Measurements from ENCODE around the gene EN2.
A peak's percentile ranks its signal among the peaks of the same experiment; 100 is the strongest.

The EN2 gene

DNA sequence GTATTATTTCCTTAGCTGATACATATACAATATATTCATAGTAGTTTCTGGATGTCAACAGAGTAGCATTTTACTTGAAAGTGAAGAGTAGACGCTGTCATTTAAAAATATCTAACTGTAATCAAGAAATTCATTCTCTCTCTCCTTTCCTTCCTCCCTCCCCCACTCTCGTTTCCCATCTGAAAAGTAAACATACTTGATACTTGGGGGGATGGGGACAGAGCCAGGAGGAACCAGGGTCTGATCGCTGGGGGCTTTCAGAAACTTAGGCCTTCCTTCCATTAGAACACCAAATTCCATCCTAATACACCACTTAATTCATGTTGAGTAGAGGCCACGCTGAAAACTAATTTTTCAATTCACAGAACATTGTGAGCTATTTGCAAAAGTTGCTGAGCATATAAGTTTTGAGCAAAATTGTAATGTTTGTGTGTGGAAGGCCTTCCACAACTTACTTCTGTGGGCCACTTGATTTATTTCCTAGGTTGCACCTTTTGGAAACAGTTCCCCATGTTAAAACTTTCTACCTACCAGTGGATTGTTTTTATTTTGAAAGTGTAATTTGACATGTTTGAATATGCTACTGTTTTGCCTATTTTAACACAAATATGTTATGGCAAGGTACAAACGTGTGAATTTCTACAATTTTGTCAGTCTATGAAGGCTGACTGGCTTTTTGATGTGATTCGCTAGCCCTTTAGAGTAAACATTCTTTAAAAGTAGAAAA lies 53.2 kb downstream of the EN2 start:
- peak; percentile 35 for DNase-seq

DNA sequence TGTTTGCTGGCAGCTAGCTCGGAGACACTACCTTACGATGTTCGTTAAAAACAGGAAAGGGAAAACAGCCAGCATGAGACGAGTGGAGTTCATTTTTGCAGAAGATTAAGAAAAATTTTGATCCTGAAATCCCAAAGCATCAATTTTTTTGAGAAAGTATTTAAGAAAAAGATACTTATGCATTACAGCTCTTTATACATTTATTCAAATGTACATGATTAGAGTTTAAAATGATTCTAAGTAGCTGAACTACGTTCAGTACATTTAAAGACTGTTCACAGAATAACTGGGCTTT lies 53.7 kb downstream of the EN2 start:
- peak; percentile 50 for DNase-seq

DNA sequence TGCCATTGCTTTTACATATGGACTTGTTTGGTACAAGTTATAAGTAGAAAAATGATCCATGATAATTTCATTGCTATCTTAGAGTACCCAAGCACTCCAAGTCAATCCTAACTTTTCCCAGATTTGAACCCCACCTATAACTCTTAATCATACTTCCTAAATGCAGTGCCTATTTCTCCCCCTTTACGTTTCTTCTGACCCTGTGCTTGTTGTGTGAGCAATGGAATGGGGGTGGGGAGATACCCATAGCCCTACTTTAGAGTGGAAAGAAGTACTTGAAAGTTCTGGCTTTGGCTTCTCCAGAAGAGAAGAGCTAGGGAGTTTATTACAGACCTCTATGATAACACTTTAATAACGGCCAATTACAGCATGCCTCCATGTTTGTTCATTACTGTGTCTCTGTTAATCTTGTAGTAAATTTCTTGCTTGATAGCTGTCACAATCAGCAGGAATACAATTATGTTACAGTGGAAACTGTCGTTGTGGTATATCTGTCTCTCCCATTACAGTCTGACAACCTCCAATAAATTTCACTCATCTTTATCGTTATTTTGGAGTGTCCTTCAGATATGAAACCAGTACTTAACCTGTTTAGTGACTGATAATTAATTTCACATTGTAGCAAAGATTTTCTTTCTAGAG lies 54.4 kb downstream of the EN2 start:
- no peak for DNase-seq

DNA sequence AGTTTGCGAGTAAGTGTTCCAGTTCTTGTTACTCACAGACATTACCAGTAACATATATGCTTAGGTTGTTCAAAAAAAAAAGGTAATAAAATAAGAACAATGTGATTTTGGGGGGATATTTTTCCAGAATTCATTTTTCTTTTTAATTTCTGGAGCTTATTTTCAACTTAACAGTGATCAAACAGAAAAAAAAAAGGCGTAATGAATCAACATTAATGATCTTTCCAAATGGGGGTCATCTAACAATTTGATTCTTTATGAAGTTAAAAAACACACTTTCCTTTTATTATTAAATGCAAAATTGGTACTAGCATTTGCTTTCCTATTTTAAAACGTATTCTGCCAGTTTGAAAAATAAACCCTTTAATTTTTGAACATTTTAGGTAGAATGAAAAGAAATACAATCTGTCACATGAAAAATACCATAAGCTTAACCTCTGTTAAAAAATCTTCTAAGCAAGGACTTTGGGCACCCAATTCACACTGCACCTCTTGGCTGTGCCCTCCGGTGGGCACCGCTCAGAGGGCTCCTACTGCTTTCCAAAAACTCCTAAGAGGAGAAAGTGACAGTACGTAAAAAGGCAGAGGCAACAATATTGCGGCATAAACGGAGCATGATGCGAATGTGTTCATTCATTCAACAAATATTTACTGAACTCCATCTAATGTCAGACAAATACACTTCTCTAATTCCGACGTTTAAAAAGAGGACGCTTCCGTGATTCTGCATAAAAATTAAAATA lies 55.8 kb downstream of the EN2 start:
- DNase-seq = no peak

DNA sequence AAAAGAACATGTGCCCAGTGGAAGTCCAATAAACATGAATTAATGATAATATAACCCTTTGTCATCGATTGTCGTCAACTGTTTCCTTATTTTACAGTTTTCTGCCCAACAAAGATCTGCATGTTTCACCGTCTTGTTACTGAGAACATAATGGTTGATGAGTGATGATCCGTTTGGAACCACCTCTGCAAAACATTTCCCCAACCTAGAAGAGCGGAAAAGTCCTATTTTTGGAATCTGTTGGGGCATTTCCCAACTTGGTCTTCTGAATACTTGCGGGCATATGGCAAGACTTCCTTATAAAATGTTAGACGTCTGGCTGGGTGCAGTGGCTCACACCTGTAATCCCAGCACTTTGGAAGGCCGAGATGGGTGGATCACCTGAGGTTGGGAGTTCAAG lies 56.4 kb downstream of the EN2 start:
- no peak for DNase-seq

All from retina (tissue), 1 donor.